ENCODE results near the gene NARS2. TPM values are rescaled to one million over a fixed set of nuclear protein-coding genes. Genes with fewer than 3 reads are reported as not detected.

NARS2 gene
- total RNA-seq, 1 donor from 2014 or later = 17.5 TPM

DNA sequence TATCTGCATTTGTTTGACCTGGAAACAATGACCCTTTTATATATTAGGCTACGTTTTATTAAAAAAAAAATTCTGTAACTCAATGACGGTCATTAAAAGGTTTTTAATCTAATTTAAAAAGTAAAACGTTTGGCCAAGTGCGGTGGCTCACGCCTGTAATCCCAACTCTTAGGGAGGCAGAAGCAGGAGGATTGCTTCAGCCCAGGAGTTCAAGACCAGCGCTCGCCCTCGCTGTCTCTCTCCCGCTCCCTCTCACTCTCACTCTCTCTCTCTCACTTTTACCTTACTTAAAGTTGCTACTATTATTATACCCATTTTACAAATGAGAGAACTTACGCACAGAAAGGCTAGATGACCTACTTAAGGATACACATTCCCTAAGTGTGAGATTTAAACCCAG is 814 bp upstream of the NARS2 start:
- DNase-seq = no peak
- no peaks in the 10 kb centered on the region for H3K9me3 ChIP-seq (replicated peaks)
- H3K27me3 ChIP-seq (ENCODE audit: low read depth) = no peaks in the 10 kb centered on the region
- peak overlapping the region; percentile 86 for H3K27ac ChIP-seq (replicated peaks)
- intact Hi-C loops (cut with micrococcal nuclease) = no loop called here
- H3K4me1 ChIP-seq = peaks cover 31% of the 10 kb centered on the region
- peak overlapping the region; percentile 86 for H3K4me3 ChIP-seq
- TF ChIP-seq, protein P1, sequence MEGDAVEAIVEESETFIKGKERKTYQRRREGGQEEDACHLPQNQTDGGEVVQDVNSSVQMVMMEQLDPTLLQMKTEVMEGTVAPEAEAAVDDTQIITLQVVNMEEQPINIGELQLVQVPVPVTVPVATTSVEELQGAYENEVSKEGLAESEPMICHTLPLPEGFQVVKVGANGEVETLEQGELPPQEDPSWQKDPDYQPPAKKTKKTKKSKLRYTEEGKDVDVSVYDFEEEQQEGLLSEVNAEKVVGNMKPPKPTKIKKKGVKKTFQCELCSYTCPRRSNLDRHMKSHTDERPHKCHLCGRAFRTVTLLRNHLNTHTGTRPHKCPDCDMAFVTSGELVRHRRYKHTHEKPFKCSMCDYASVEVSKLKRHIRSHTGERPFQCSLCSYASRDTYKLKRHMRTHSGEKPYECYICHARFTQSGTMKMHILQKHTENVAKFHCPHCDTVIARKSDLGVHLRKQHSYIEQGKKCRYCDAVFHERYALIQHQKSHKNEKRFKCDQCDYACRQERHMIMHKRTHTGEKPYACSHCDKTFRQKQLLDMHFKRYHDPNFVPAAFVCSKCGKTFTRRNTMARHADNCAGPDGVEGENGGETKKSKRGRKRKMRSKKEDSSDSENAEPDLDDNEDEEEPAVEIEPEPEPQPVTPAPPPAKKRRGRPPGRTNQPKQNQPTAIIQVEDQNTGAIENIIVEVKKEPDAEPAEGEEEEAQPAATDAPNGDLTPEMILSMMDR (IDR thresholded peaks at IDR 0.05; ENCODE audit: borderline replicate concordance) = no peak
- H3K36me3 ChIP-seq = peaks cover 10% of the 10 kb centered on the region

DNA sequence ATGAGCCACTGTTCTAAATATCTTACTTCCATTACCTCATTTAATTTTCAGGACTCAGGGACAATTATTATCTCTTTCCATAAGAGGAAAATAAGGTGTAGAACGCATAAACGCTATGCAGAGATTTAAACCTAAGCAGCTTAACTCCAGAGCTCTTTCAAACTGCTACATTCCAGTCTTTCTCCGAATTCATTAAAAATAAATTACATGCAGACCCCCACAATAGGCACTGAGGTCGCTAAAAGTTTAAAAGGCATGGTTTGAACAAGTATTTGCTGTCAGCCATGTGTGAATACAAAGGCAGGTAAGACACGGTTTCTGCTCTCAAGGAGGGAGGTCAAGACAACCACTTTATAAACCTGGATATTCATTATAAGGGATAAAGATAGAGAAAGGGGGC is 983 bp downstream of the NARS2 start:
- Histone ChIP-seq H3K4me3 (peak overlapping the region; percentile 86), H3K27ac (replicated peaks) (no peak overlapping the region), H3K27me3 (ENCODE audit: low read depth) (no peaks in the 10 kb centered on the region), H3K9me3 (replicated peaks) (no peaks in the 10 kb centered on the region), H3K36me3 (peaks cover 26% of the 10 kb centered on the region), H3K4me1 (peaks cover 31% of the 10 kb centered on the region)
- DNase-seq = no peak
- intact Hi-C loops (cut with micrococcal nuclease) = no loop called here
- TF ChIP-seq, protein P1 (IDR thresholded peaks at IDR 0.05; ENCODE audit: borderline replicate concordance) = no peak

- H3K27me3 ChIP-seq (ENCODE audit: low read depth) = no peaks in the 10 kb centered on the region
- TF ChIP-seq, protein P1 (IDR thresholded peaks at IDR 0.05; ENCODE audit: borderline replicate concordance) = no peak
- H3K9me3 ChIP-seq (replicated peaks) = no peaks in the 10 kb centered on the region
- peak overlapping the region; percentile 86 for H3K4me3 ChIP-seq
- no peak overlapping the region for H3K27ac ChIP-seq (replicated peaks)
- H3K4me1 ChIP-seq = peaks cover 31% of the 10 kb centered on the region
- intact Hi-C loops (cut with micrococcal nuclease) = no loop called here
- peaks cover 30% of the 10 kb centered on the region for H3K36me3 ChIP-seq
- no peak for DNase-seq
Observed at GRCh38 chr11:78573271-78573670, 1.4 kb downstream of the NARS2 start.

DNA sequence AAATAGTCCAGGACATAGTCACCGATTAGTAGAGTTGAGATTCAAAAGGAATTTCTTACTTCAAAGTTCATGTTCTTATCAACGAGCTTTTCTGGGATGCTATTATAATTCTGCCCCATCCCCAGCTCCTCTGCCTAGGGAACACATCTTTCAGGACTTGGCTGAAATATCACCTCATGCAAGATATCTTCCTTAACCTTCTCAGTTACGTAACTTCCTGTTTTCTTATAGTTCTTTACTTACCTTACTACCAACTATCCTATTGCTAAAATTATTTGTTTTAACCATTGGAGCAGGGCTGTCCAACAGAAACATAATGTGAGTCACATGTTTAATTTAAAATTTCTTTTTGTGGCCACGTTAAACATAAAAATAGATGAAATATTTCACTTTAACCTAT is 2.3 kb downstream of the NARS2 start:
- TF ChIP-seq, protein P1 (IDR thresholded peaks at IDR 0.05; ENCODE audit: borderline replicate concordance) = no peak
- no peak for DNase-seq
- Histone ChIP-seq H3K36me3 (peaks cover 39% of the 10 kb centered on the region), H3K27me3 (ENCODE audit: low read depth) (no peaks in the 10 kb centered on the region), H3K4me1 (peaks cover 31% of the 10 kb centered on the region), H3K9me3 (replicated peaks) (no peaks in the 10 kb centered on the region), H3K4me3 (no peak overlapping the region), H3K27ac (replicated peaks) (no peak overlapping the region)
- intact Hi-C loops (cut with micrococcal nuclease) = no loop called here

DNA sequence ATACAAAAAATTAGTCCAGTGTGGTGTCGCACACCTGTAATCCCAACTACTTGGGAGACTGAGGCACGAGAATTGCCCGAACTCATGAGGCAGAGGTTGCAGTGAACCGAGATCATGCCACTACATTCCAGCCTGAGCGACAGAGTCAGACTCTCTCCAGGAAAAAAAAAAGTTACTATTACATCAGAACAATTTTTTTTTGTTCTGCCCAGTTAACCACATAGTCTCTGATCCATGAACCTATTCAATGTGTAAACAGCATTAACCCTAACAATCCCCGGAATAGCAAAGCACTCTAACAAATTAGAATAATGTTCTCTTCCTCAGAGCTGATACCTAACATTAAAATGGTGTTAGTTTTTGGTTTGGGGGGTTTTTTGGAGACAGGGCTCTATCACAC is 4.6 kb downstream of the NARS2 start:
- H3K4me3 ChIP-seq = no peak overlapping the region
- intact Hi-C loops (cut with micrococcal nuclease) = no loop called here
- H3K27ac ChIP-seq (replicated peaks) = no peak overlapping the region
- no peak for DNase-seq
- peaks cover 23% of the 10 kb centered on the region for H3K4me1 ChIP-seq
- H3K27me3 ChIP-seq (ENCODE audit: low read depth) = no peaks in the 10 kb centered on the region
- peaks cover 61% of the 10 kb centered on the region for H3K36me3 ChIP-seq
- no peaks in the 10 kb centered on the region for H3K9me3 ChIP-seq (replicated peaks)
- TF ChIP-seq, protein P1 (IDR thresholded peaks at IDR 0.05; ENCODE audit: borderline replicate concordance) = no peak
